Measurements from ENCODE around the gene ISOC2.

DNA sequence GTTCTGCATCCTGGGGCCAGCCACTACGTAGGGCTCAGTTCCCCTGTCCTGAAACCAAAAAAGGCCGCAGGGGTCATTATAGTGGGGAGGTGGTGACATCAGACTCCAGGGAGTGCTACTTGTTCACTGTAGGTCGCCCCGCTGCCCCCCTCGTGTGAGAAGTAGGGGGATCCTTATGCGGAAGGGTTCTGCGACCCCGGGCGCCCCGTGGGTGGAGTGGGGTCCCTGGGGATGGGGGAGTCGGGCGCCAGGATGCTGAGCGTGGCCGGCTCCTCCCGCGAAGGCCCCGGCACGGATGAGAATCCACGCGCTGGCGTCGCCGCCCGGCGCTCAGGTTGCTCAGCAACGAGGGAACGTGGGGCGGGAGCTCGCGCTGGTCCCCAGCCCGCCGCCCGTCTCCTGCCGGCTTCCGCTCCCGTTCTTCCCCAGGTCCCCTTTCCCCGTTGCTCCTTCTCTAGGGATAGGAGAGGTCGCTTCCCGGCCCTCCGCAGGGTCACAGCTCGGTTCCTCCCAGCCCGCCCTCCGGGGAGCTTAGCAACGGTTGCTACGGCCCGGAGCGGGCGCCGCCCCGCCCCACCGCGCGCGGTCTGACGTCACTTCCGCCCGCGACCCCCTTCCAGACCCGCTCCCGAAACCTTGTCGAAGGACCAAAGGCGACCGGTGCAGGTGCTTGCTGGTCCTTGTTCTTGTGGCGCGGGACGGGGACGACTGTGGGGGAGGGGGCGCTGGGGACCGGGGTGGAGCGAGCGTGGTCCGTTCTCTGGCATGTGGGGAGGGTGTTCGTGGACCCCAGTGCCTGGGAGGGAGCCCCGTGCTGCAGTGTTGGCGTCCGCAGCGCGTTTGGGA is 23.4 kb upstream of the ISOC2 start, which contains the start of gene NAT14:
- TF ChIP-seq CTCF (IDR thresholded peaks at IDR 0.05) (no peak), POLR2A (IDR thresholded peaks at IDR 0.05) (peak; percentile 20), EP300 (IDR thresholded peaks at IDR 0.05) (no peak)
